ENCODE measurements around the gene PRUNE2. TPM values are rescaled to one million over a fixed set of nuclear protein-coding genes. Genes with fewer than 3 reads are reported as not detected.

PRUNE2 gene
- total RNA-seq, 1 donor from 2014 or later = 8.7 TPM

DNA sequence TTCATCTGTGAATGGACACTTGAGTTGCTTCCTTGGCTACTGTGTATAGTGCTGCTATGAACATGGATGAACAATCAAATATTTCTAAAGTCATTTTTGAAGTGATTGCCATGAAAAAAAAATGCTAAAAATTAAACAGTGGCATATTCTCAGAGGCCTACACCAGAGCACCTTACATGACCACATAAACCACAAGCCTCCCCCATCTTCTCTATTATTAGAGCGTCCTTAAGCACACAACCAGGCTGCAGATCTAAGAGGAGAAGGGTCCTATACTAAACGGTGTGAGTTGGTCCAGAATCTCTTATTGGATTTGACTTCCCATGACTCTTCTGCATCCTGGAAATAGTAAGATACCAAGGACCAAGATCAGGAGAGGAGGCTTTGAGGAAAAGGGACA, 107.4 kb downstream of the PRUNE2 start:
- no peaks in the 10 kb centered on the region for H3K36me3 Mint-ChIP-seq (ENCODE audit: low read depth, unreplicated experiment)
- Histone ChIP-seq H3K4me3 (ENCODE audit: insufficient read depth, low read depth, low read length) (no peak overlapping the region), H3K36me3 (ENCODE audit: insufficient read depth, low read length) (no peaks in the 10 kb centered on the region), H3K79me2 (ENCODE audit: insufficient read depth, low read length) (no peaks in the 10 kb centered on the region), H2AFZ (ENCODE audit: low read depth, low read length) (no peak overlapping the region), H3K27ac (ENCODE audit: low read depth, low read length) (no peak overlapping the region), H3K9me3 (ENCODE audit: insufficient read depth, low read depth, low read length) (no peaks in the 10 kb centered on the region), H4K20me1 (ENCODE audit: insufficient read depth, low read length) (no peaks in the 10 kb centered on the region), H3K9ac (ENCODE audit: low read length) (no peak overlapping the region), H3K27me3 (ENCODE audit: insufficient read depth, low read length) (peaks cover 5% of the 10 kb centered on the region), H3K4me1 (ENCODE audit: insufficient read depth, low read length) (no peaks in the 10 kb centered on the region), H3K4me2 (ENCODE audit: low read length) (no peak overlapping the region)
- DNase-seq (ENCODE audit: low read depth) = no peak
- H3K9me3 Mint-ChIP-seq (ENCODE audit: unreplicated experiment) = no peaks in the 10 kb centered on the region
- H3K27ac Mint-ChIP-seq (ENCODE audit: unreplicated experiment) = no peak overlapping the region
- FAIRE-seq = no peak
- no peaks in the 10 kb centered on the region for H3K4me1 Mint-ChIP-seq (ENCODE audit: low read depth, unreplicated experiment)
- H3K27me3 Mint-ChIP-seq (ENCODE audit: low read depth, unreplicated experiment) = peaks cover 6% of the 10 kb centered on the region
- H3K4me3 Mint-ChIP-seq (ENCODE audit: unreplicated experiment) = no peak overlapping the region
- TF ChIP-seq, protein P1, sequence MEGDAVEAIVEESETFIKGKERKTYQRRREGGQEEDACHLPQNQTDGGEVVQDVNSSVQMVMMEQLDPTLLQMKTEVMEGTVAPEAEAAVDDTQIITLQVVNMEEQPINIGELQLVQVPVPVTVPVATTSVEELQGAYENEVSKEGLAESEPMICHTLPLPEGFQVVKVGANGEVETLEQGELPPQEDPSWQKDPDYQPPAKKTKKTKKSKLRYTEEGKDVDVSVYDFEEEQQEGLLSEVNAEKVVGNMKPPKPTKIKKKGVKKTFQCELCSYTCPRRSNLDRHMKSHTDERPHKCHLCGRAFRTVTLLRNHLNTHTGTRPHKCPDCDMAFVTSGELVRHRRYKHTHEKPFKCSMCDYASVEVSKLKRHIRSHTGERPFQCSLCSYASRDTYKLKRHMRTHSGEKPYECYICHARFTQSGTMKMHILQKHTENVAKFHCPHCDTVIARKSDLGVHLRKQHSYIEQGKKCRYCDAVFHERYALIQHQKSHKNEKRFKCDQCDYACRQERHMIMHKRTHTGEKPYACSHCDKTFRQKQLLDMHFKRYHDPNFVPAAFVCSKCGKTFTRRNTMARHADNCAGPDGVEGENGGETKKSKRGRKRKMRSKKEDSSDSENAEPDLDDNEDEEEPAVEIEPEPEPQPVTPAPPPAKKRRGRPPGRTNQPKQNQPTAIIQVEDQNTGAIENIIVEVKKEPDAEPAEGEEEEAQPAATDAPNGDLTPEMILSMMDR (IDR thresholded peaks at IDR 0.05; ENCODE audit: insufficient read depth, low read depth, low read length) = no peak
- TF ChIP-seq EZH2 (IDR thresholded peaks at IDR 0.05; ENCODE audit: insufficient read depth, low read length) = no peak

DNA sequence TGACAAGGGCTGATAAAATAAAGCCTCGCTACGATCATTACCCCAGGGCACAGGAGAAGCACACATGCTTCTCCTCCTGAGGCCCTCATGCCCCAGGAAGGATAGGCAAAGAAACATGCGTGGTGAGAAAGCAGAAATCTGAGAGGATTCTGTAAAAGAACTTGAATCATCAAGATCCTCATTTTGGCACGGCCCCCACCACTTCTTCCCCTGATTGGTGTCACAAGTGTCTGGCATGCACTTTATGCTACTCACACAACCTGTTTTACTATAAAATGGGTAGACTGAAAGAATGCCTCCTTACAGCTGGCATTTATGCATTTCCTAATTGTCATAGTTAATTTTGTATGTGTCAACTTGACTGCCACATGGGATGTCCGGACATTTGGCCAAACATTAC, 109.6 kb downstream of the PRUNE2 start:
- DNase-seq (ENCODE audit: low read depth) (no peak), FAIRE-seq (no peak)
- Histone ChIP-seq H3K27me3 (ENCODE audit: insufficient read depth, low read length) (no peaks in the 10 kb centered on the region), H3K9ac (ENCODE audit: low read length) (no peak overlapping the region), H3K4me2 (ENCODE audit: low read length) (no peak overlapping the region), H3K36me3 (ENCODE audit: insufficient read depth, low read length) (no peaks in the 10 kb centered on the region), H3K9me3 (ENCODE audit: insufficient read depth, low read depth, low read length) (no peaks in the 10 kb centered on the region), H3K27ac (ENCODE audit: low read depth, low read length) (no peak overlapping the region), H2AFZ (ENCODE audit: low read depth, low read length) (no peak overlapping the region), H3K4me1 (ENCODE audit: insufficient read depth, low read length) (no peaks in the 10 kb centered on the region), H4K20me1 (ENCODE audit: insufficient read depth, low read length) (no peaks in the 10 kb centered on the region), H3K79me2 (ENCODE audit: insufficient read depth, low read length) (no peaks in the 10 kb centered on the region), H3K4me3 (ENCODE audit: insufficient read depth, low read depth, low read length) (no peak overlapping the region)
- Mint-ChIP-seq H3K36me3 (ENCODE audit: low read depth, unreplicated experiment) (no peaks in the 10 kb centered on the region), H3K4me1 (ENCODE audit: low read depth, unreplicated experiment) (no peaks in the 10 kb centered on the region), H3K27me3 (ENCODE audit: low read depth, unreplicated experiment) (peaks cover 6% of the 10 kb centered on the region), H3K27ac (ENCODE audit: unreplicated experiment) (no peak overlapping the region), H3K4me3 (ENCODE audit: unreplicated experiment) (no peak overlapping the region), H3K9me3 (ENCODE audit: unreplicated experiment) (no peaks in the 10 kb centered on the region)
- TF ChIP-seq, protein P1 (IDR thresholded peaks at IDR 0.05; ENCODE audit: insufficient read depth, low read depth, low read length) = no peak
- TF ChIP-seq EZH2 (IDR thresholded peaks at IDR 0.05; ENCODE audit: insufficient read depth, low read length) = no peak

DNA sequence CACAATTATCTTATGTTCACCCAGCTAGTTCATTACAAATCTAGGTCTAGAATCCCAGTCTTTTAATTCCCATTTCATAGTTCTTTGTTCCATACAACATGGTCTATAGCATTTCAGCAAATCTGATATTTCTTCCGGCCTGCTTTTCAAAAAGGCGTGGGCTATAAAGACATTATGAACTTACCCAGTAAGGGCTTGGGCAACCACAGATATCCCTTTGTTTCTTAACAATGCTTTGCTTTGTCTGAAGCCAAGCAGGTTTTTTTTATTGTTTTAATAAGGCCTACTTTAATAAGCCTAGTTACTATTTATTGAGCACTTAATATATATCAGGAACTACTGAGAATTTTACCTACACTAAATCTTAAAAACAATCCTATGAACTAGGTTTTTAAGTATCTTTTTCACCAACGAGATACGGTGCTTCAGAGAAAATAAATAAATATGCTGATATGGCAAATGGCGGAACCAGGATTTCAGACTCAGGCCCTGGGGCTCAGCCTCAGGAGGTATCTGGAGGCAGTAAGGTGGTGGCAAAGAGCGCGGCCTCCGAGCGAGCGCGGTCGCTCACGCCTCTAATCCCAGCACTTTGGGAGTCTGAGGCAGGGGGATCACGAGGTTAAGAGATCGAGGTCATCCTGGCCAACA, 112.0 kb downstream of the PRUNE2 start:
- Histone ChIP-seq H3K4me3 (ENCODE audit: insufficient read depth, low read depth, low read length) (no peak overlapping the region), H4K20me1 (ENCODE audit: insufficient read depth, low read length) (no peaks in the 10 kb centered on the region), H3K27me3 (ENCODE audit: insufficient read depth, low read length) (no peaks in the 10 kb centered on the region), H3K4me1 (ENCODE audit: insufficient read depth, low read length) (no peaks in the 10 kb centered on the region), H3K4me2 (ENCODE audit: low read length) (no peak overlapping the region), H3K9ac (ENCODE audit: low read length) (no peak overlapping the region), H3K79me2 (ENCODE audit: insufficient read depth, low read length) (no peaks in the 10 kb centered on the region), H3K9me3 (ENCODE audit: insufficient read depth, low read depth, low read length) (no peaks in the 10 kb centered on the region), H2AFZ (ENCODE audit: low read depth, low read length) (no peak overlapping the region), H3K27ac (ENCODE audit: low read depth, low read length) (no peak overlapping the region), H3K36me3 (ENCODE audit: insufficient read depth, low read length) (no peaks in the 10 kb centered on the region)
- H3K27ac Mint-ChIP-seq (ENCODE audit: unreplicated experiment) = no peak overlapping the region
- no peaks in the 10 kb centered on the region for H3K4me1 Mint-ChIP-seq (ENCODE audit: low read depth, unreplicated experiment)
- FAIRE-seq (no peak), DNase-seq (ENCODE audit: low read depth) (no peak)
- H3K4me3 Mint-ChIP-seq (ENCODE audit: unreplicated experiment) = no peak overlapping the region
- TF ChIP-seq EZH2 (IDR thresholded peaks at IDR 0.05; ENCODE audit: insufficient read depth, low read length) = no peak
- TF ChIP-seq, protein P1 (IDR thresholded peaks at IDR 0.05; ENCODE audit: insufficient read depth, low read depth, low read length) = no peak
- H3K36me3 Mint-ChIP-seq (ENCODE audit: low read depth, unreplicated experiment) = no peaks in the 10 kb centered on the region
- no peaks in the 10 kb centered on the region for H3K9me3 Mint-ChIP-seq (ENCODE audit: unreplicated experiment)
- peaks cover 6% of the 10 kb centered on the region for H3K27me3 Mint-ChIP-seq (ENCODE audit: low read depth, unreplicated experiment)
